CD14-positive monocyte (primary cell): ENCODE results near the gene UBE2G1. TPM values are rescaled to one million over a fixed set of nuclear protein-coding genes. Genes with fewer than 3 reads are reported as not detected.

ENCODE experiments used
- DNase-seq, 3 donors: peaks; one replicate each; pipeline ENCODE4 v3.0.0-alpha.2; 2011 to 2022
- H2AFZ ChIP-seq: 2 replicates; pipeline ENCODE4 v1.6.0; 2012; ENCODE audit warnings: mild to moderate bottlenecking, low read depth, low read length, inconsistent platforms; ENCODE audit not compliant: insufficient read depth, poor library complexity, severe bottlenecking
- H3K27ac ChIP-seq, 2 donors: 1 replicate in 1 of 2; 2 replicates in 1 of 2; pipeline ENCODE4 v1.5.1; 2012 to 2013; ENCODE audit warnings: low read length in 2 of 2, control low read depth in 1 of 2, inconsistent platforms in 1 of 2, low read depth in 1 of 2, mild to moderate bottlenecking in 1 of 2
- H3K27me3 ChIP-seq, 2 donors: one replicate each; pipeline versions ENCODE4 v1.6.0 to v1.6.1; 2011 to 2013; ENCODE audit warnings: low read length in 2 of 2; ENCODE audit not compliant: control insufficient read depth in 2 of 2, insufficient read depth in 2 of 2
- H3K36me3 ChIP-seq, 2 donors: replicated peaks in 1 of 2; 1 replicate in 1 of 2; 2 replicates in 1 of 2; pipeline versions ENCODE4 v1.5.1 to v1.6.1; 2012 to 2013; ENCODE audit warnings: low read length in 2 of 2, control low read depth in 1 of 2, inconsistent platforms in 1 of 2, mild to moderate bottlenecking in 1 of 2; ENCODE audit not compliant: insufficient read depth in 2 of 2, control insufficient read depth in 1 of 2
- H3K4me1 ChIP-seq, 2 donors: 1 replicate in 1 of 2; 2 replicates in 1 of 2; pipeline versions ENCODE4 v1.5.1 to v1.6.1; 2012 to 2013; ENCODE audit warnings: low read length in 2 of 2, control low read depth in 1 of 2, inconsistent platforms in 1 of 2, mild to moderate bottlenecking in 1 of 2, moderate library complexity in 1 of 2; ENCODE audit not compliant: insufficient read depth in 2 of 2, control insufficient read depth in 1 of 2
- H3K4me2 ChIP-seq: replicated peaks from 2 replicates; pipeline ENCODE3; 2012; ENCODE audit warnings: low read length, moderate library complexity, mild to moderate bottlenecking; ENCODE audit not compliant: poor library complexity, severe bottlenecking; ENCODE audit errors: extremely low read depth
- H3K4me3 ChIP-seq, 3 experiments: fragments of 200-600 bp in 1 of 3; sonication (generic) in 1 of 3; replicated peaks in 1 of 3; 1 replicate in 2 of 3; 2 replicates in 1 of 3; pipeline ENCODE4 v1.5.1; 2011 to 2013; ENCODE audit warnings: low read length in 3 of 3, mild to moderate bottlenecking in 3 of 3, control low read depth in 2 of 3, low read depth in 2 of 3, inconsistent platforms in 1 of 3, moderate library complexity in 1 of 3
- H3K79me2 ChIP-seq: 2 replicates; pipeline ENCODE4 v1.6.0; 2012; ENCODE audit warnings: mild to moderate bottlenecking, control low read depth, inconsistent platforms, low read length, moderate library complexity; ENCODE audit not compliant: insufficient read depth
- H3K9ac ChIP-seq: 2 replicates; pipeline ENCODE4 v1.6.0; 2017; ENCODE audit warnings: low read length, mild to moderate bottlenecking; ENCODE audit not compliant: insufficient read depth, poor library complexity, severe bottlenecking
- H3K9me3 ChIP-seq, 2 donors: replicated peaks in 1 of 2; 1 replicate in 1 of 2; 2 replicates in 1 of 2; pipeline versions ENCODE4 v1.5.1 to v1.6.1; 2012 to 2013; ENCODE audit warnings: low read length in 2 of 2, control low read depth in 1 of 2; ENCODE audit not compliant: control insufficient read depth in 1 of 2, insufficient read depth in 1 of 2
- H4K20me1 ChIP-seq: 2 replicates; pipeline ENCODE4 v1.6.0; 2012; ENCODE audit warnings: mild to moderate bottlenecking, low read length, control low read depth, moderate library complexity; ENCODE audit not compliant: insufficient read depth
- H3K27ac Mint-ChIP-seq, 7 donors: one replicate each; pipeline ENCODE4 v1.8.0; 2020; ENCODE audit warnings: mild to moderate bottlenecking in 7 of 7, mixed read lengths in 7 of 7, moderate library complexity in 6 of 7, inconsistent platforms in 2 of 7
- H3K27me3 Mint-ChIP-seq, 3 donors: one replicate each; pipeline ENCODE4 v1.8.0; 2021 to 2022; ENCODE audit warnings: low read depth in 3 of 3, mild to moderate bottlenecking in 3 of 3, mixed read lengths in 3 of 3, moderate library complexity in 3 of 3, inconsistent platforms in 1 of 3
- H3K36me3 Mint-ChIP-seq, 2 donors: one replicate each; pipeline ENCODE4 v1.8.0; 2020; ENCODE audit warnings: mixed read lengths in 2 of 2, inconsistent platforms in 1 of 2, mild to moderate bottlenecking in 1 of 2
- H3K4me1 Mint-ChIP-seq: one replicate; pipeline ENCODE4 v1.8.0; 2020; ENCODE audit warnings: mild to moderate bottlenecking, mixed read lengths
- H3K4me3 Mint-ChIP-seq, 2 donors: one replicate each; pipeline ENCODE4 v1.8.0; 2020; ENCODE audit warnings: mild to moderate bottlenecking in 2 of 2, mixed read lengths in 2 of 2, moderate library complexity in 1 of 2
- H3K9me3 Mint-ChIP-seq, 7 donors: one replicate each; pipeline ENCODE4 v1.8.0; 2020 to 2022; ENCODE audit warnings: mixed read lengths in 7 of 7, mild to moderate bottlenecking in 6 of 7, moderate library complexity in 6 of 7, inconsistent platforms in 2 of 7
- WGBS: methylation state at CpG from one replicate; pipeline ENCODE4 v1.1.5; 2013; ENCODE audit warnings: missing lambda C conversion rate; ENCODE audit not compliant: insufficient coverage; 5-methylcytosine and 5-hydroxymethylcytosine counted together
- intact Hi-C, 2 donors: fragments of 100-400 bp; cut with micrococcal nuclease; formaldehyde crosslinking; loops; one replicate each; pipeline versions ENCODE4 v1.15.0 to v1.15.1; 2023
- polyA plus RNA-seq, 3 donors: library from polyadenylated mRNA; depleted of rRNA in 1 of 3; unstranded in 2 of 3; stranded (reverse) in 1 of 3; fragments of 300-500 nt in 2 of 3; fragments of >200 nt in 1 of 3; fragmentation: Illumina TruSeq in 2 of 3; gene quantifications; 1 replicate in 2 of 3; 2 replicates in 1 of 3; pipeline ENCODE4 v1.2.3, GENCODE V29; 2012 to 2021
- TF ChIP-seq, protein P1 (sequence below): fragments of 200-600 bp; IDR thresholded peaks from one replicate; pipeline ENCODE4 v1.8.0; 2022; ENCODE audit warnings: antibody characterized with exemption, mild to moderate bottlenecking

UBE2G1 gene
- polyA plus RNA-seq, 3 donors = 18.3 to 41.4 (median 29.3) TPM

DNA sequence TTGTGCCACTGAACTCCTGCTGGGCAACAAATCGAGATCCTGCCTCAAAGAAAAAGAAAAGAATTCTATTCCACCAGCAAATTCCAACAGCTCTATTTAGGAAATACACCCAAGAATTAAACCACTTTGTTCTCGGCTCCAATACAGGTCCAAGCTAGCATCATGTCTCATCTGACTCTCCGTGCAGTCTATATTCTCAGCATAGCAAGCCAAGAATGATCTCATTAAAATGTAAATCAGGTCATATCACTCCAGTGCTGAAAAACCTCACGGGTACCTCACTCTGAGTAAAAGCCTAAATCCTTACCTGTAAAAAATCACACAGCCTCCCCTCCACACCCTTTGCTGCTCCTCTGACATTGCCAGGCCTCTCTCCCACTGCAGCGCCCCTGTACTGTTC, 23.9 kb downstream of the UBE2G1 start:
- Mint-ChIP-seq H3K4me3 (no peak overlapping the region), H3K4me1 (peaks cover 9% of the 10 kb centered on the region), H3K27me3 (peaks cover 0 to 1% (median 0%) of the 10 kb centered on the region in 3 donors), H3K27ac (no peak overlapping the region), H3K9me3 (no peaks in the 10 kb centered on the region), H3K36me3 (peaks cover 0 to 9% of the 10 kb centered on the region in 2 donors)
- Histone ChIP-seq H3K27ac (no peak overlapping the region), H3K79me2 (peaks cover 98% of the 10 kb centered on the region), H3K9me3 (no peaks in the 10 kb centered on the region), H3K9ac (no peak overlapping the region), H4K20me1 (peaks cover 99% of the 10 kb centered on the region), H3K4me3 (no peak overlapping the region), H3K27me3 (no peaks in the 10 kb centered on the region), H2AFZ (no peak overlapping the region), H3K4me2 (no peak overlapping the region), H3K4me1 (peaks cover 3 to 12% of the 10 kb centered on the region in 2 donors), H3K36me3 (peaks cover 0 to 9% of the 10 kb centered on the region in 2 donors)
- DNase-seq = no peak
- WGBS = 97% methylated on average over 5 of the region's 5 CpGs
- intact Hi-C loops = no loop called here
- TF ChIP-seq, protein P1, sequence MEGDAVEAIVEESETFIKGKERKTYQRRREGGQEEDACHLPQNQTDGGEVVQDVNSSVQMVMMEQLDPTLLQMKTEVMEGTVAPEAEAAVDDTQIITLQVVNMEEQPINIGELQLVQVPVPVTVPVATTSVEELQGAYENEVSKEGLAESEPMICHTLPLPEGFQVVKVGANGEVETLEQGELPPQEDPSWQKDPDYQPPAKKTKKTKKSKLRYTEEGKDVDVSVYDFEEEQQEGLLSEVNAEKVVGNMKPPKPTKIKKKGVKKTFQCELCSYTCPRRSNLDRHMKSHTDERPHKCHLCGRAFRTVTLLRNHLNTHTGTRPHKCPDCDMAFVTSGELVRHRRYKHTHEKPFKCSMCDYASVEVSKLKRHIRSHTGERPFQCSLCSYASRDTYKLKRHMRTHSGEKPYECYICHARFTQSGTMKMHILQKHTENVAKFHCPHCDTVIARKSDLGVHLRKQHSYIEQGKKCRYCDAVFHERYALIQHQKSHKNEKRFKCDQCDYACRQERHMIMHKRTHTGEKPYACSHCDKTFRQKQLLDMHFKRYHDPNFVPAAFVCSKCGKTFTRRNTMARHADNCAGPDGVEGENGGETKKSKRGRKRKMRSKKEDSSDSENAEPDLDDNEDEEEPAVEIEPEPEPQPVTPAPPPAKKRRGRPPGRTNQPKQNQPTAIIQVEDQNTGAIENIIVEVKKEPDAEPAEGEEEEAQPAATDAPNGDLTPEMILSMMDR = no peak

DNA sequence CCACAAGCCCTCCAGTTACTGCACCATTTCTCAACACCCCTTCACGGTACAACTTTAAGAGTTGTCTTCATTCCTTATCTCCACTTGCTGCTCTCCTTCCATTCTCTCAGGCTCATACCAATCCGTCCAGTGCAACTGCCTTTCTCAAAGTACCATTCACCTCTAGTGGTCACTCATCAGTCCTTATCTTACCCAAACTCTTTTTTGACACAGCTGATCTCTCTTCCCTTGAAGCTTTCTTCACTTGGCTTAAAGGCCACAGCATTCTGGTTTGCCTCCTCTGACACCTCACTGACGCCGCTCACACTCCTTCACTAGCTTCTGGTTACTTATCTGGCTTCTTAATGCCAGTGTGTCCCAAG, 24.9 kb downstream of the UBE2G1 start:
- Mint-ChIP-seq H3K9me3 (no peaks in the 10 kb centered on the region), H3K27ac (no peak overlapping the region), H3K36me3 (peaks cover 0 to 9% of the 10 kb centered on the region in 2 donors), H3K4me3 (no peak overlapping the region), H3K4me1 (peaks cover 13% of the 10 kb centered on the region), H3K27me3 (peaks cover 0 to 1% (median 0%) of the 10 kb centered on the region in 3 donors)
- WGBS = 98% methylated on average over 4 of the region's 4 CpGs
- no peak for DNase-seq
- Histone ChIP-seq H3K4me3 (no peak overlapping the region), H4K20me1 (peaks cover 99% of the 10 kb centered on the region), H3K27ac (no peak overlapping the region), H3K27me3 (no peaks in the 10 kb centered on the region), H2AFZ (no peak overlapping the region), H3K9me3 (no peaks in the 10 kb centered on the region), H3K79me2 (peaks cover 98% of the 10 kb centered on the region), H3K9ac (no peak overlapping the region), H3K4me2 (no peak overlapping the region), H3K4me1 (peaks cover 3 to 12% of the 10 kb centered on the region in 2 donors), H3K36me3 (peaks cover 0 to 9% of the 10 kb centered on the region in 2 donors)
- TF ChIP-seq, protein P1 = no peak
- intact Hi-C loops = no loop called here
